Activated T-helper 1 cell treated with anti-CD3 and anti-CD28 coated beads, Interleukin-12 subunit alpha, Interleukin-12 subunit beta, Interleukin-2, Interleukin-4 antibody, amounts not matched to agents 30 ng/mL and 10 ng/mL and 1 ng/mL, durations not matched to agents 14 hours and 24 hours and 36 hours (primary cell): Measurements from ENCODE around the gene CADPS2. TPM values are rescaled to one million over a fixed set of nuclear protein-coding genes. Genes with fewer than 3 reads are reported as not detected.

Experiments
- DNase-seq: peaks from one replicate; pipeline ENCODE4 v3.0.0; 2021; ENCODE audit warnings: low spot score
- H3K27ac Mint-ChIP-seq: one replicate; pipeline ENCODE4 v1.8.0; 2021; ENCODE audit warnings: mild to moderate bottlenecking, mixed read lengths
- H3K27me3 Mint-ChIP-seq: one replicate; pipeline ENCODE4 v1.8.0; 2022; ENCODE audit warnings: mild to moderate bottlenecking, moderate library complexity, mixed read lengths; ENCODE audit not compliant: insufficient read depth
- H3K36me3 Mint-ChIP-seq: one replicate; pipeline ENCODE4 v1.8.0; 2021; ENCODE audit warnings: low read depth, mixed read lengths
- H3K4me1 Mint-ChIP-seq: one replicate; pipeline ENCODE4 v1.8.0; 2021; ENCODE audit warnings: low read depth, mixed read lengths
- H3K4me3 Mint-ChIP-seq: one replicate; pipeline ENCODE4 v1.8.0; 2021; ENCODE audit warnings: mild to moderate bottlenecking, moderate library complexity, mixed read lengths
- H3K9me3 Mint-ChIP-seq: one replicate; pipeline ENCODE4 v1.8.0; 2021; ENCODE audit warnings: mixed read lengths
- intact Hi-C: fragments of 100-400 bp; cut with micrococcal nuclease; formaldehyde crosslinking; loops from one replicate; pipeline ENCODE4 v1.15.1; 2024
- total RNA-seq: library from RNA; stranded (reverse); gene quantifications from 2 replicates; pipeline ENCODE4 v1.2.3, GENCODE V29; 2022

Gene CADPS2
- total RNA-seq, 1 donor from 2014 or later = not detected

- H3K27ac Mint-ChIP-seq = no peak overlapping the region
- no peaks in the 10 kb centered on the region for H3K4me1 Mint-ChIP-seq
- no peaks in the 10 kb centered on the region for H3K27me3 Mint-ChIP-seq
- H3K36me3 Mint-ChIP-seq = no peaks in the 10 kb centered on the region
- DNase-seq = no peak
- intact Hi-C loops = no loop called here
- H3K9me3 Mint-ChIP-seq = no peaks in the 10 kb centered on the region
- no peak overlapping the region for H3K4me3 Mint-ChIP-seq
Measured at GRCh38 chr7:122710916-122711315, 175.3 kb downstream of the CADPS2 start.

- no peaks in the 10 kb centered on the region for H3K4me1 Mint-ChIP-seq
- intact Hi-C loops = no loop called here
- H3K9me3 Mint-ChIP-seq = no peaks in the 10 kb centered on the region
- no peaks in the 10 kb centered on the region for H3K27me3 Mint-ChIP-seq
- H3K27ac Mint-ChIP-seq = no peak overlapping the region
- no peaks in the 10 kb centered on the region for H3K36me3 Mint-ChIP-seq
- no peak for DNase-seq
- H3K4me3 Mint-ChIP-seq = no peak overlapping the region
Measured at GRCh38 chr7:122709930-122710646, 176.2 kb downstream of the CADPS2 start.

DNA sequence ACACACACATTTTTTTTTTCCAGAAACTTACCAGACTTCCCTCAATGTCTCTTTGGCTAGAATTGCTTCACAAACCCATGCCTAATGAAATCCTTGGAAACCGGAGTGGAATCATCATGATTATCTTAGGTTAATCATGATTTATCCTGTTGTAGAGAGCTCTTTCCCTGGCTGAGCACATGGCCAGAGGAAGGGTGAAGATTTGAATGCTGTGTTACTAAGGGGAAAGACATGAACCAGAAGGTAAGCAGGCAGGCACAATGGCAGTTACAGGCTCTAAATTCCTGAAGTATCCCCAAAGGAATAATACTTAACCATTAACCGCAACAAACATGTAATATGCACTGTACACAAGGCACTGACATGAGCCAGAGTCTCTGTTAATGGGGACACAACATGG is 179.4 kb downstream of the CADPS2 start:
- Mint-ChIP-seq H3K4me1 (no peaks in the 10 kb centered on the region), H3K4me3 (no peak overlapping the region), H3K27me3 (no peaks in the 10 kb centered on the region), H3K9me3 (peaks cover 8% of the 10 kb centered on the region), H3K36me3 (no peaks in the 10 kb centered on the region), H3K27ac (no peak overlapping the region)
- no peak for DNase-seq
- intact Hi-C loops = no loop called here

GRCh38 chr7:122702872-122703510 is 183.3 kb downstream of the CADPS2 start, which contains the start of gene RNF148:
RNF148 (minus strand) TSS chr7:122702922; CDS start chr7:122702750, 172 bp downstream.
- Mint-ChIP-seq H3K9me3 (peaks cover 9% of the 10 kb centered on the region), H3K27me3 (no peaks in the 10 kb centered on the region), H3K36me3 (no peaks in the 10 kb centered on the region), H3K4me1 (no peaks in the 10 kb centered on the region), H3K4me3 (no peak within 1 kb of the TSS), H3K27ac (no peak within 1 kb of the TSS)
- DNase-seq = no peak
- intact Hi-C loops = no loop called here

GRCh38 chr7:122699017-122699416 is 187.2 kb downstream of the CADPS2 start, which contains the start of gene RNF133:
RNF133 (minus strand) TSS chr7:122699117; CDS start chr7:122698918, 199 bp downstream.
- Mint-ChIP-seq H3K4me3 (no peak within 1 kb of the TSS), H3K27ac (no peak within 1 kb of the TSS), H3K9me3 (peaks cover 9% of the 10 kb centered on the region), H3K4me1 (no peaks in the 10 kb centered on the region), H3K27me3 (no peaks in the 10 kb centered on the region), H3K36me3 (no peaks in the 10 kb centered on the region)
- DNase-seq = no peak
- intact Hi-C loops = no loop called here

DNA sequence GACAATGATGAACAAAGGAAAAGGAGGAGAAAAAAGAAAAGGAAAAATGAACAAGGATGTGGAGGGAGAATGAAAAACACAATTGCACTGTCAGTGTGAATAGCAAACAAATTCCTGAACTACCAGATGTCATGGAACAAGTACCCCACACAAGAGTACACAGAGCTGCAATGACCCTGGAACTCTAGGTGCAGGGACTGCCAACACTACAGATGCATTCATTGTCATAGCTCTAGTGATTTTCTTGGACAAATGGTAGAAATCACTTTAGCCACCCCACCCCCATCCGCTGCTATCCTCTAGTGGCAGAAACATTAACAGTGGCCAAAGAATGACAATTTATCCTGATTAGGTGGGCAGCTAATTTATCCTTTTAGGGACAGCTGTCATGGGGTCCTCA is 190.4 kb downstream of the CADPS2 start:
- intact Hi-C loops = no loop called here
- no peaks in the 10 kb centered on the region for H3K27me3 Mint-ChIP-seq
- DNase-seq = no peak
- no peaks in the 10 kb centered on the region for H3K4me1 Mint-ChIP-seq
- no peaks in the 10 kb centered on the region for H3K9me3 Mint-ChIP-seq
- no peaks in the 10 kb centered on the region for H3K36me3 Mint-ChIP-seq
- H3K27ac Mint-ChIP-seq = no peak overlapping the region
- no peak overlapping the region for H3K4me3 Mint-ChIP-seq

- Mint-ChIP-seq H3K36me3 (no peaks in the 10 kb centered on the region), H3K4me3 (no peak overlapping the region), H3K4me1 (no peaks in the 10 kb centered on the region), H3K27me3 (no peaks in the 10 kb centered on the region), H3K27ac (no peak overlapping the region), H3K9me3 (no peaks in the 10 kb centered on the region)
- intact Hi-C loops = no loop called here
- DNase-seq = no peak
Measured at GRCh38 chr7:122694697-122695096, 191.6 kb downstream of the CADPS2 start.

DNA sequence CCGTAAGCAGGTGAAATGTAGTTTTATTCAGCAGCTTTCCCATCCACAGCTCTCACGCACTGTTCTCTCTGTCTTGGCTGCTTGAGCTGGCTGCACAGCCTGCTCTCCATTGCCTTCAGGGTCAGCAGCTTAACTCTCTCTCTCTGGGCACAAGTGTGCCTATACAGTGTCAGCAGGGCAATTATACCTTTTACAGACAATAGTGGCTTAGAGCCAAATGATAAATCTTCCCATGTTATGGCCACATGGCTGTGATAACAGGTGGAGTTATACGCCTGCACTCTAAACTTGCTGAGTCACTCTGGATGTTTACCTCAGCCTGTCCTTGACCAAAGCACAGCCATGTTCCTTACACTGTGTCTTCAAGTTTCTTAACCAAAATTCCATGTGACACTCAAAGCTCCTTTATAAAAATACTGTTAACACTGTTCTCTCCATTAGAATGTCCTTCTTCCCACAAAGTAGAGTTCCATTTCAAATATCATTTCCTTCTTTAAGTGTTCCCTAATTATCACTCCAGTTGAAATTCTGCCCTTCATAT is 193.4 kb downstream of the CADPS2 start:
- Mint-ChIP-seq H3K27ac (no peak overlapping the region), H3K4me3 (no peak overlapping the region), H3K4me1 (no peaks in the 10 kb centered on the region), H3K36me3 (no peaks in the 10 kb centered on the region), H3K27me3 (no peaks in the 10 kb centered on the region), H3K9me3 (no peaks in the 10 kb centered on the region)
- no peak for DNase-seq
- intact Hi-C loops = no loop called here

DNA sequence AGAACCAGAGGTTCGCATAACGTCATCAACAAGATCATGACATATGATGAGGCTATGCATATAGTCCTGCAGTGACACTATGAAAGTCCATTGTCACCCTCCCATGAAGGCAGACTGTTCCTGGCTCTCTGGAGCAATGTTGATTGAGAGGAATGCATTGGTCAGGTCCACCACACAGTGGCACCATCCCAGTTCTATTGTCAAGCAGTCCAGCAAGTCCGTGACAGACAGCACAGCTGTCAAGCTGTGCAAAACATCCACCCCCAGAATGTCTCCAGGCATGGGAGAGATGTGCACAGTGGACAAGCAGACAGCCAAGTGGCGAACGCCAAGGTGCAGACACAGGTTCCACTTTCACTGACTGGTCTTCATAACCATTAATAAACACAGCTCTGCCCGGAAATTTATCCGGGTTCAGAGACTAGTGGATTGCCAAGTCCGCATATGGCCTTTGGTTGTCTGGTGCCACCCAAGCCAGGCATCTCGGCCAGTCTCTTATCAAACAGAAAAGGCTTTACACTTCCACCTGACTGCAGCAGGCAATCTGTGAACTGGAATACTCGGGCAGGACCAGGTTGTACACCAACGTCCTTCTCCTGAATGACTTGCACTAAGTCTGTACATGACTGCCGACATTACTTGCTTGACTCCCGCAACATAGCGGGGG is 194.6 kb downstream of the CADPS2 start:
- H3K9me3 Mint-ChIP-seq = no peaks in the 10 kb centered on the region
- H3K27me3 Mint-ChIP-seq = no peaks in the 10 kb centered on the region
- no peak for DNase-seq
- intact Hi-C loops = no loop called here
- no peak overlapping the region for H3K4me3 Mint-ChIP-seq
- H3K4me1 Mint-ChIP-seq = no peaks in the 10 kb centered on the region
- H3K27ac Mint-ChIP-seq = no peak overlapping the region
- no peaks in the 10 kb centered on the region for H3K36me3 Mint-ChIP-seq

- H3K4me1 Mint-ChIP-seq = no peaks in the 10 kb centered on the region
Measured at GRCh38 chr7:122689346-122690109, 196.7 kb downstream of the CADPS2 start.

GRCh38 chr7:122688400-122688998 is 197.8 kb downstream of the CADPS2 start:
- H3K27me3 Mint-ChIP-seq = no peaks in the 10 kb centered on the region
- DNase-seq = no peak
- H3K9me3 Mint-ChIP-seq = no peaks in the 10 kb centered on the region
- intact Hi-C loops = no loop called here
- no peaks in the 10 kb centered on the region for H3K36me3 Mint-ChIP-seq
- H3K4me3 Mint-ChIP-seq = no peak overlapping the region
- H3K4me1 Mint-ChIP-seq = no peaks in the 10 kb centered on the region
- H3K27ac Mint-ChIP-seq = no peak overlapping the region

More at GRCh38 chr7:122689346-122690109, 196.7 kb downstream of the CADPS2 start:
- Mint-ChIP-seq H3K27ac (no peak overlapping the region), H3K27me3 (no peaks in the 10 kb centered on the region), H3K4me3 (no peak overlapping the region), H3K36me3 (no peaks in the 10 kb centered on the region), H3K9me3 (no peaks in the 10 kb centered on the region)
- intact Hi-C loops = no loop called here
- no peak for DNase-seq

GRCh38 chr7:122686360-122686878 is 199.8 kb downstream of the CADPS2 start:
- no peak overlapping the region for H3K27ac Mint-ChIP-seq
- H3K9me3 Mint-ChIP-seq = no peaks in the 10 kb centered on the region
- H3K27me3 Mint-ChIP-seq = no peaks in the 10 kb centered on the region
- no peaks in the 10 kb centered on the region for H3K4me1 Mint-ChIP-seq
- H3K4me3 Mint-ChIP-seq = no peak overlapping the region
- DNase-seq = no peak
- intact Hi-C loops = no loop called here
- no peaks in the 10 kb centered on the region for H3K36me3 Mint-ChIP-seq
